ENCODE results near the gene AP4B1. TPM values are rescaled to one million over a fixed set of nuclear protein-coding genes. Genes with fewer than 3 reads are reported as not detected.

AP4B1 gene
- total RNA-seq, 4 donors from 2014 or later, result 7.1 to 21.9 (median 12.6) TPM

GRCh38 chr1:113904293-113904673, 316 bp downstream of the AP4B1 start:
- Histone ChIP-seq H3K4me3 (peak overlapping the region; percentile 72 to 84), H3K9me3 (no peaks in the 10 kb centered on the region), H3K4me1 (peaks cover 5 to 40% (median 18%) of the 10 kb centered on the region in 3 donors), H3K27me3 (no peaks in the 10 kb centered on the region), H3K36me3 (peaks cover 0 to 49% of the 10 kb centered on the region in 2 donors), H3K27ac (peak overlapping the region; percentile 87 to 95 (median 93))
- TF ChIP-seq EP300 (IDR thresholded peaks at IDR 0.05) (no peak), POLR2AphosphoS5 (IDR thresholded peaks at IDR 0.05) (no peak), POLR2A (IDR thresholded peaks at IDR 0.05) (no peak), CTCF (IDR thresholded peaks at IDR 0.05) (no peak)
- ATAC-seq, result no peak
- 0% methylated on average over 2 to 11 of the region's 11 CpGs for WGBS, 2 donors (ENCODE audit: low coverage in 1 of 2)

GRCh38 chr1:113903501-113904292, 902 bp downstream of the AP4B1 start:
- no peaks in the 10 kb centered on the region for H3K27me3 ChIP-seq
- ATAC-seq, result no peak
- H3K4me3 ChIP-seq, result peak overlapping the region; percentile 72 to 84
- no peaks in the 10 kb centered on the region for H3K9me3 ChIP-seq
- no peak for TF ChIP-seq POLR2AphosphoS5 (IDR thresholded peaks at IDR 0.05)
- no peak for TF ChIP-seq CTCF (IDR thresholded peaks at IDR 0.05)
- no peak for TF ChIP-seq POLR2A (IDR thresholded peaks at IDR 0.05)
- no peak for TF ChIP-seq EP300 (IDR thresholded peaks at IDR 0.05)
- peaks cover 5 to 44% (median 18%) of the 10 kb centered on the region in 3 donors for H3K4me1 ChIP-seq
- H3K36me3 ChIP-seq, result peaks cover 0 to 52% of the 10 kb centered on the region in 2 donors
- H3K27ac ChIP-seq, result peak overlapping the region; percentile 87 to 95 (median 93)
- 14 to 25% methylated on average over 4 to 7 of the region's 7 CpGs for WGBS, 2 donors (ENCODE audit: low coverage in 1 of 2)

- no peak for ATAC-seq
- TF ChIP-seq POLR2A (IDR thresholded peaks at IDR 0.05) (no peak), CTCF (IDR thresholded peaks at IDR 0.05) (no peak), EP300 (IDR thresholded peaks at IDR 0.05) (no peak), POLR2AphosphoS5 (IDR thresholded peaks at IDR 0.05) (no peak)
- no peaks in the 10 kb centered on the region for H3K9me3 ChIP-seq
- H3K36me3 ChIP-seq, result peaks cover 0 to 65% of the 10 kb centered on the region in 2 donors
- H3K27me3 ChIP-seq, result no peaks in the 10 kb centered on the region
- no peak overlapping the region for H3K27ac ChIP-seq
- 57 to 87% methylated on average over 3 of the region's 3 CpGs for WGBS, 2 donors (ENCODE audit: low coverage in 1 of 2)
- no peak overlapping the region for H3K4me3 ChIP-seq
- H3K4me1 ChIP-seq, result peaks cover 5 to 31% (median 16%) of the 10 kb centered on the region in 3 donors
These were observed 3.4 kb downstream of the AP4B1 start for GRCh38 chr1:113901191-113901590.

GRCh38 chr1:113899111-113899510, 5.5 kb downstream of the AP4B1 start:
- ATAC-seq, result no peak
- no peaks in the 10 kb centered on the region for H3K9me3 ChIP-seq
- peaks cover 0 to 86% of the 10 kb centered on the region in 2 donors for H3K36me3 ChIP-seq
- no peak overlapping the region for H3K4me3 ChIP-seq
- no peak overlapping the region for H3K27ac ChIP-seq
- H3K4me1 ChIP-seq, result peaks cover 5 to 20% (median 10%) of the 10 kb centered on the region in 3 donors
- no peaks in the 10 kb centered on the region for H3K27me3 ChIP-seq
- TF ChIP-seq CTCF (IDR thresholded peaks at IDR 0.05), result no peak
- TF ChIP-seq EP300 (IDR thresholded peaks at IDR 0.05), result no peak

GRCh38 chr1:113898241-113898814, 6.3 kb downstream of the AP4B1 start:
- no peaks in the 10 kb centered on the region for H3K9me3 ChIP-seq
- 100% methylated on average over 1 of the region's 1 CpG for WGBS, 2 donors (ENCODE audit: low coverage in 1 of 2)
- no peak for ATAC-seq
- H3K27ac ChIP-seq, result no peak overlapping the region
- no peak for TF ChIP-seq EP300 (IDR thresholded peaks at IDR 0.05)
- no peak overlapping the region for H3K4me3 ChIP-seq
- no peaks in the 10 kb centered on the region for H3K27me3 ChIP-seq
- H3K36me3 ChIP-seq, result peaks cover 0 to 89% of the 10 kb centered on the region in 2 donors
- H3K4me1 ChIP-seq, result peaks cover 0 to 12% (median 2%) of the 10 kb centered on the region in 3 donors

Data from gastroesophageal sphincter (tissue), 4 donors.